HG02763 (cell line): Measurements from ENCODE around the gene DHX38.

Experiments
- ATAC-seq: cut with Tn5 transposase; IDR thresholded peaks from one replicate; pipeline ENCODE4 v1.9.1; 2021; ENCODE audit warnings: mild to moderate bottlenecking, moderate library complexity; ENCODE audit not compliant: unreplicated experiment

The DHX38 gene

DNA sequence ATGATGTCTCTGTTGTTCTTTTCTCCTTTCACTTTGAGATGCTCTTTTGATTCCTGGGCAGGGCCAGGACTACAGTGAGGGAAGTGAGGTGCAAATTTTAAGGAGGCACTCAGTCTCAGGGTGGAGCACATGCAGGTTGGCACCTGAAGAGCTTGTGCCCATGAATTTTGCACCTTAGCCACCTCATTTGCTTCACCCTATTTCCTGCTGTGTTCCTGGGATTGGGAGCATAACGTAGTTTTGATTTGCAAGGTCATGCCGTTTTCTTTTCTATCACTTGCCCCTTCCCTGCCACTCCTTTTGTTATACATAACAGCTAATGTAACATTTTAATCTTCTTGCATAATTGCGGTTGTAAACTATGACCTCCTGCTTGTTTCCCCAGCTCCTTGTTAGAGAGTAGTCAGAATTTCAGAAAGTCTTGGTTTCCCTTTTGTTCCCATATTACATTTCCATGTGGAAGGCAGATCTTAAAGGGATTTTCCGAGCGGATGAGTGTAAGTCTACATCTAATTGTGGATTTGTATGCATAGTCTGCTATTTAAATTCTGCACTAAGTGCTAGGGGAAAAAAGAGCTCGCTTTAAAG lies 68.6 kb downstream of the DHX38 start:
- no peak for ATAC-seq
